ENCODE measurements around the gene FSHB. TPM values are rescaled to one million over a fixed set of nuclear protein-coding genes. Genes with fewer than 3 reads are reported as not detected.

FSHB gene
- total and polyA plus RNA-seq, 2 of the 8 experiments (the other 6 are each of a cell fraction or from before 2014, with no cell fraction given): not detected

- Histone ChIP-seq H3K9ac (replicated peaks in 1 of 4; ENCODE audit: extremely low read depth in 1 of 4, low read depth in 3 of 4, low read length in 3 of 4) (no peak overlapping the region), H4K91ac (replicated peaks; ENCODE audit: insufficient read length, low read length) (no peak overlapping the region), H3K9me3 (ENCODE audit: insufficient read depth in 2 of 2, low read depth in 1 of 2, low read length in 1 of 2) (no peaks in the 10 kb centered on the region), H3K27ac (ENCODE audit: low read depth, low read length) (no peak overlapping the region), H2BK5ac (ENCODE audit: low read depth, low read length) (no peak overlapping the region), H2BK120ac (replicated peaks; ENCODE audit: low read depth, low read length) (no peak overlapping the region), H3K23me2 (ENCODE audit: low read depth, low read length) (no peaks in the 10 kb centered on the region), H3K27me3 (replicated peaks in 1 of 4; ENCODE audit: control insufficient read depth in 3 of 4, extremely low read depth in 1 of 4, insufficient read depth in 3 of 4, low read length in 3 of 4) (no peaks in the 10 kb centered on the region), H3K56ac (replicated peaks; ENCODE audit: insufficient read length, low read depth, low read length) (no peak overlapping the region), H3K14ac (ENCODE audit: insufficient read length) (no peak overlapping the region), H3K4ac (replicated peaks; ENCODE audit: insufficient read length, low read depth, low read length) (no peak overlapping the region), H4K5ac (ENCODE audit: insufficient read length, low read depth, low read length) (no peak overlapping the region), H4K8ac (ENCODE audit: extremely low read depth, insufficient read depth, low read length) (no peak overlapping the region), H2AK5ac (ENCODE audit: low read depth, low read length) (no peak overlapping the region), H2AFZ (ENCODE audit: low read length) (no peak overlapping the region), H3K36me3 (ENCODE audit: control insufficient read depth in 2 of 4, insufficient read depth in 4 of 4, low read length in 3 of 4) (no peaks in the 10 kb centered on the region), H3K4me3 (ENCODE audit: extremely low read depth in 1 of 4, insufficient read depth in 2 of 4, low read depth in 3 of 4, low read length in 4 of 4) (no peak overlapping the region), H2BK12ac (ENCODE audit: low read depth, low read length) (no peak overlapping the region), H3K79me1 (ENCODE audit: low read depth, low read length) (no peaks in the 10 kb centered on the region), H3K4me1 (replicated peaks in 1 of 4; ENCODE audit: control insufficient read depth in 3 of 4, insufficient read depth in 4 of 4, low read length in 3 of 4) (no peaks in the 10 kb centered on the region), H3K23ac (ENCODE audit: insufficient read length) (no peak overlapping the region), H3K4me2 (ENCODE audit: insufficient read depth in 1 of 2, low read depth in 2 of 2, low read length in 2 of 2) (no peak overlapping the region), H3K79me2 (ENCODE audit: control insufficient read depth in 1 of 2, insufficient read depth in 2 of 2, low read length in 2 of 2) (no peaks in the 10 kb centered on the region), H4K20me1 (replicated peaks in 1 of 2; ENCODE audit: control insufficient read depth in 1 of 2, insufficient read depth in 2 of 2, low read length in 2 of 2) (no peaks in the 10 kb centered on the region), H3K18ac (ENCODE audit: extremely low read depth, low read length) (no peak overlapping the region), H2BK20ac (ENCODE audit: low read length) (no peak overlapping the region), H2BK15ac (ENCODE audit: low read length) (no peak overlapping the region)
- CTCF ChIA-PET (ENCODE audit: partially characterized antibody): interaction anchor here (1.0 kb wide), 1 partner anchor 52 kb away, joined by 3 read pairs; no protein-coding TSS in a partner anchor
- DNase-seq (ENCODE audit: low read depth in 1 of 2, low spot score in 2 of 2) (no peak), FAIRE-seq (no peak)
- POLR2A ChIA-PET (ENCODE audit: partially characterized antibody): no interaction called here
- 85% methylated on average over 1 of the region's 1 CpG; no CpG with 5 or more reads in 1 of the 2 experiments for WGBS, 2 experiments (ENCODE audit: extremely low coverage in 1 of 2, insufficient coverage in 1 of 2, insufficient read length in 1 of 2, insufficient replicate concordance in 2 of 2, low coverage in 1 of 2, low lambda C conversion rate in 2 of 2, missing lambda C conversion rate in 1 of 2)
- TF ChIP-seq CHD1 (IDR thresholded peaks at IDR 0.05; ENCODE audit: low read depth, low read length) (no peak), ZNF274 (IDR thresholded peaks at IDR 0.05; ENCODE audit: borderline replicate concordance, extremely low read depth, low read length) (no peak), FOSL1 (IDR thresholded peaks at IDR 0.05; ENCODE audit: insufficient read depth, low read depth, low read length) (no peak), RAD21 (IDR thresholded peaks at IDR 0.05 in 1 of 2, conservative IDR thresholded peaks at IDR 0.05 in 1 of 2; ENCODE audit: low read depth in 2 of 2, low read length in 2 of 2) (no peak), TAF7 (optimal IDR thresholded peaks at IDR 0.05; ENCODE audit: borderline replicate concordance, low read depth, low read length) (no peak), HDAC2 (IDR thresholded peaks at IDR 0.05; ENCODE audit: borderline replicate concordance in 1 of 2, low read depth in 2 of 2, low read length in 2 of 2) (no peak), SIN3A (conservative IDR thresholded peaks at IDR 0.05 in 1 of 2, IDR thresholded peaks at IDR 0.05 in 1 of 2; ENCODE audit: low read depth in 1 of 2, low read length in 2 of 2) (no peak), SP1 (IDR thresholded peaks at IDR 0.05; ENCODE audit: low read depth, low read length) (no peak), ASH2L (IDR thresholded peaks at IDR 0.05; ENCODE audit: low read length) (no peak), KDM1A (IDR thresholded peaks at IDR 0.05; ENCODE audit: borderline replicate concordance, low read length) (no peak), RXRA (IDR thresholded peaks at IDR 0.05; ENCODE audit: insufficient read depth, low read depth, low read length) (no peak), PHF8 (conservative IDR thresholded peaks at IDR 0.05; ENCODE audit: low read depth, low read length) (no peak), HDAC6 (IDR thresholded peaks at IDR 0.05; ENCODE audit: low read depth, low read length) (no peak), MAFK (IDR thresholded peaks at IDR 0.05; ENCODE audit: low read depth, low read length) (no peak)
These were observed 31.0 kb downstream of the FSHB start for GRCh38 chr11:30261821-30262220.

Data from H1 (cell line).